Mucosa of gallbladder (tissue), 1 donor: ENCODE measurements around the gene FALEC. TPM values are rescaled to one million over a fixed set of nuclear protein-coding genes. Genes with fewer than 3 reads are reported as not detected.
A peak's percentile ranks its signal among the peaks of the same experiment; 100 is the strongest.
"Not testable (repeated sequence)": the region's sequence is repeated elsewhere in the genome, so short reads cannot be mapped to it uniquely, and the experiment has no call there.

Source experiments
- DNase-seq: peaks from one replicate; pipeline ENCODE4 v3.0.0-alpha.2; 2020; ENCODE audit warnings: low spot score
- total RNA-seq: library from RNA; stranded (reverse); gene quantifications from one replicate; pipeline ENCODE4 v1.2.1, GENCODE V29; 2021
- donor health status: DM: no; HTN: no; CAD: no.

The FALEC gene
- total RNA-seq, 1 donor from 2014 or later = 1.1 TPM

DNA sequence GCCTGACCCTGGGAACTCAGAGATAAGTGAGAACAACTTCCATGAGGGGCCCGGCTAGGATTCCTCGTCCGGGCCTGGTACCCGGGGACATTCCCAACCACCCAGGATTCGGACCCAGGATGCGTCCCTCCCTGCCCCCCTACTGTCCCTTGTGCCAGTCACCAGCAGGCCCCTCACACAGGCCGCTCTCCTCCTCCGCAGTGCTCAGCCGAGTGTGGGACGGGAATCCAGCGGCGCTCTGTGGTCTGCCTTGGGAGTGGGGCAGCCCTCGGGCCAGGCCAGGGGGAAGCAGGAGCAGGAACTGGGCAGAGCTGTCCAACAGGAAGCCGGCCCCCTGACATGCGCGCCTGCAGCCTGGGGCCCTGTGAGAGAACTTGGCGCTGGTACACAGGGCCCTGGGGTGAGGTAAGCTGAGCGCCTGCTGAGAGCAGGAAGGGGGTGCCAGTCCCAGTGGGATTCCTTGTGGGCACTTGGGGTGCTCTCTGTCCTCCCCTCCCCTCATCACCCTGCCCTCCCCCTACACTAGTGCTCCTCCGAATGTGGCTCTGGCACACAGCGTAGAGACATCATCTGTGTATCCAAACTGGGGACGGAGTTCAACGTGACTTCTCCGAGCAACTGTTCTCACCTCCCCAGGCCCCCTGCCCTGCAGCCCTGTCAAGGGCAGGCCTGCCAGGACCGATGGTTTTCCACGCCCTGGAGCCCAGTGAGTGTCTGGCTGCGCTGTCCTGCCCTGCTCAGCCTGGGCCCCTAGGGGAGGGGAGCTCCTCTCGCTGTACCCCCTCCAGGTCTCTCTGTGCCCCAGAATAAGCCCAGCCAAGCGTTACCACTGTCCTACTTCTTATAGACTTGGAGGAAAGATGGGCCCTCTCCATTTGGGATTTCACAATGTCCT is 43.5 kb downstream of the FALEC start:
- DNase-seq = no peak

GRCh38 chr1:150559656-150560010 is 44.1 kb downstream of the FALEC start:
- no peak for DNase-seq

DNA sequence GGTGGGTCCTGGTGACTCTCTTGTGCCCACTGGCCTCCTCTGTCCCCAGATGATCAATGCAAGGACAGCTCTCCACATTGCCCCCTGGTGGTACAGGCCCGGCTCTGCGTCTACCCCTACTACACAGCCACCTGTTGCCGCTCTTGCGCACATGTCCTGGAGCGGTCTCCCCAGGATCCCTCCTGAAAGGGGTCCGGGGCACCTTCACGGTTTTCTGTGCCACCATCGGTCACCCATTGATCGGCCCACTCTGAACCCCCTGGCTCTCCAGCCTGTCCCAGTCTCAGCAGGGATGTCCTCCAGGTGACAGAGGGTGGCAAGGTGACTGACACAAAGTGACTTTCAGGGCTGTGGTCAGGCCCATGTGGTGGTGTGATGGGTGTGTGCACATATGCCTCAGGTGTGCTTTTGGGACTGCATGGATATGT is 44.5 kb downstream of the FALEC start:
- peak; percentile 82 for DNase-seq

- peak; percentile 90 for DNase-seq
Measured at GRCh38 chr1:150560576-150561253, 45.2 kb downstream of the FALEC start.

DNA sequence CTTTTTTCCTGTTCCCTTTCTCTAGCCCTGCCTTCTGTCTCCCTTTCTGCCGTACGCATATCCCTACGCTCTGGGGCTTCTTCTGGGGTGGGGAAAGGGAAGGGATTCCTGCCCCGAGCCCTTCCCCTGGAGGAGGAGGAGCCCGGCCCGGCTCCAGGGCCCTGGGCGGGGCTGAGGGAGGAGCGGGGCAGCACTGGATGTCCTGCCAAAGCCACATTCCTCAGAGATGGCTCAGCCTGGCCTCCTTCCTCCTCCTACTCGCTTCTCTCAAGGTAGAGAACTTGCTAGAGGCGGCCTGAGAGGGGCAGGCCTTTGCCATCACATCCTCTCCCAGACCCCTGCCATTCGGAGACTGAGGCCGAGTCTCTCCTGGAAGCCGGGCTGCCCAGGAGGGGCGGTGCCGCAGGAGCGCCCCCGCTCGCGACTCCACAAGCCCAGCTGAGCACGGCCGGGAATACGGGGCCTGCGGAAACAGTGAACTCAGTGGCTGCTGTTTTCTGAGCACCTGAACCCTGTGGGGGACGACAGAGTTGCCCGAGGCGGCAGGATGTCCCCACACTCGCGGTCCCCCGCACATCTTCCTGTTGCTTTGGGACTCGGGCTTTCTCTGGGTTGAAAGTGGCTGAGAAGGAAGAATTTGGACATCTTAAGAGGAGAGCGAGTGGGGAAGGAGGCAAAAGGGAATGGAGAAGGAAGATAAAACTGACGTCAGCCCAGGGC is 45.9 kb downstream of the FALEC start:
- DNase-seq = peak; percentile 96

DNA sequence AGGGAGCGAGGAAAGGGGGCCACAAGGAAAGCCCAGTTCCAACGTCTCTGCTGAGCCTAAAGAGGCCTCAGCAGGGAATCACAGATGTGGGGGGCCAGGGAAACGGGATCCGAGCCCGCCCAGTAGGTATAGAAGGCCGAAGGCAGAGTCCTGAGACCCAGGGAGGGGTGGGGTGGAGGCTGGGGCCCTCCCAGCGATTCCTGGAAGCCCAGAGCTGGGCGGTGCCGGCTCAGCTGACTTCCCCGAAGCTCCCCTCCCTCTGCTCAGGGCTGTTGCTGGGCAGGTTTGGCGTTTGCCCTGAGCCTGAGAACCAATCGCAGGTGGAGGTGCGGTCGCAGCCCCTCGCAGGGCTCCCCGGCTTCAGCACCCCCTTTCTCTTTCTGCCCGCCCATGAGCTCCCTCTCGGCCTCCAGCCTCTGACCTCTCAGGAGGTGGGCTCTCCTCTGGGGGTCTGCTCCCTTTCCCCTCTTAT is 46.5 kb downstream of the FALEC start:
- peak; percentile 94 for DNase-seq

DNA sequence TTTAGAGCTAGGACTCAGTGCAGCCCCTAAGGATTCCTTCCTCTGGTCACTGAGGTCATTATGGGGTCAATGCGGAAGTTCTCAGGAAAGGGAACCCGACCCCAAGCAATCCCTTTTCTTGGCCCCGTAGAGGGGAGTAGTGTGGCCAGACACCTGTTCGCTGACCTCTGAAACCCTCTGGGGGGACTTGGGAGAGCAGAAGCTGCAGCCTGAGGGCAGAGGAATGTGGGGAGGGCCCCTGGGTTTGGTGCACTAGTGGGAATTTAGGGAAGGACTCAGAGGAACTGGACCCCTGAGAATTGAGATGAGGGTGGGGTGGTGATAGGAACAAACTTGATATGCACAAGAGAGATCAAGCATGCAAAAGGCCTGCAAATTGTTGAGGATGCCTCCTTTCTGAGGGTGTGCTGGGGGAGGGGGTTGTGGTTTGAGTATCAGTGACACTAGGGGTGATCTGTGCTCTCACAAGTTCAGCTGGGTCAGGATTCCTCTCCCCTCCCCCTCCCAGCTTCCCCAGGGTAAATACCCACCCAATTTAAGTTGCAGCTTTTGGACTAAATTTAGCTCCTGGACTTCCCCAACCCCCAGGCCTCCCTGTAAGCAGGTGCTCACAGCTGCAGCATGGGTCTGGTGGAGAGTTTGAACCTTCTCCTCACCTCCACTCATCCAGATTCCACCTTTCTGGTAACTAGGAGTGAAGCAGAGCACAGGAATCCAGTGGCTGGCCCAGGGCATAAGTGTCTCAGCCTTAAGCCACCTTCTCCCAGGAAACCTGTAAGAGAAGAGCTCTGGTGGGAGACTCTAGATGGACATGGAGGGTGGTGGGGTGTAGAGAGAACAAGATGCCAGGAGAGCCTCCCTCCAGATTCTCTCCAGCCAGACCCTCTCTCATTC is 47.1 kb downstream of the FALEC start:
- DNase-seq = no peak

DNA sequence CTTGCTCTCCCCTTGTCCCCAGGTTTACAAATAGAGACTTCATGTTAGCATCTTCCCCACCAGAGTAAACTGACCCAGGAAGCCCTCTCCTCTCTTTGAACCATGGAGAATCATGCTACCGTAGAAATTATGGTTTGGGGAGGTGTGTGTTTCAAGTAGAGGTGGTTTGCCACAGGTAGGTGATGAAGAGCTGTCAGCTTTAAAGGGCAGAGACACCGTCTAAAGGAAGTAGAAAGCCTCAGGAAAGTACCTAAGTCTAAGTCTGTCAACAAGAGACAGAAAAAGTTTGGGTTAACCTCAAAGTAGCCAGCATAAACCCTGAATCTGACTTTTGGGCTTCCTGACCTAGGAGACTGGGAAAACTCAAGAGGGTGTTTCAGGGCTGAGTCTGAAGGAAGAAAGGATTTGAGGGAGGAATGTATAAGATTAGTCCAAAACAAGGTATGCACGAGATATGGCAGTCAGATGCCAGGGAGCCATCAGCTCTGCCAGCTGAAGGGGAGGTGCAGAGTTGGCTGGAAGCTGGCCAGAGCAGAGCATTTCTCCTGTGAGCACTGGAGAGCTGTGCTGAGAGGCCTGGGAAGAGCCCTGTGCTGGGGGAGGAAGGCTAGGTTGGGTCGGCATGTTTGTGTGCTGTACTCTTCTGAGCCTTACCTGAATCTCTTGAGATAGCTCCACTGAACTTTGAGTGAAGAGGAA is 47.9 kb downstream of the FALEC start:
- no peak for DNase-seq

DNA sequence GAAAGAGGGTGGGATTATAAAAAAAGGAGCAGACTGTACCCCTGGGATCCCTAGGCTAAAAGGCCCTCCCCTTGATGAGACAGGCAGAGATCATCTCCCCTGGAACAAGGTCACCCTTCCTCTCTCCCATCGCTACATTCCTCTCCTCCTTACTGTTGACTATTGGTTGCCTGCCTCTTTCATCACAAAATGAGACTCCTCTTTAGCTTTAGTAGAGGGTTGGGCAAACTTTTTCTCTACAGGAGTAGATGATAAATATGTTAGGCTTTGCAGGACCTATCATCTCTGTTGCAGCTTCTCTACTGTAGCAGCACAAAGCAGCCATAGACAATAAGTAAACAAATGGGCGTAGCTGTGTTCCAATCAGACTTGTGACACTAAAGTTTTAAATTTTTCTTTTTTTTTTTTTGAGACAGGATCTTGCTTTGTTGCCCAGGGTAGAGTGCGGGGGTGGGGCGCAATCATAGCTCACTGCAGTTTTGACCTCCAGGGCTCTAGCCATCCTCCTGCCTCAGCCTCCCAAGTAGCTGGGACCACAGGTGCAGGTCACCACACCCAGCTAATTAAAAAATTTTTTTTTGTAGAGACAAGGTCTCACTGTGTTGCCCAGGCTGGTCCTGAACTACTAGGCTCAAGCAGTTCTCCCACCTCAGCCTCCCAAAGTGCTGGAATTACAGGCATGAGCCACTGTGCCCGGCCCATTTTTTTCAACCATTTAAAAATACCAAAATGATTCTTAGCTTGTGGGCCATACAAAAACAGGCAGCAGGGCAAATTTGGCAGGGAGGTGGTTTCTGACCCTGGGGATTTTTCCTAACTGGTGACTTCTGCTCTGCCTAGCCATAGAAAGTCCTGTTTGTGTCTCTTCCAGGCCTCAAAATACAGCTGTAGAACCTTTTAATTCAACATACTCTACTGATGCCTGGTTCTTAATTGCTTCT is 48.8 kb downstream of the FALEC start:
- DNase-seq = no peak

- DNase-seq = not testable (repeated sequence)
Measured at GRCh38 chr1:150565240-150565991, 49.9 kb downstream of the FALEC start.

GRCh38 chr1:150566589-150567340 is 51.2 kb downstream of the FALEC start:
- no peak for DNase-seq

- DNase-seq = no peak
Measured at GRCh38 chr1:150567341-150567716, 51.8 kb downstream of the FALEC start.

GRCh38 chr1:150567717-150568593 is 52.4 kb downstream of the FALEC start:
- DNase-seq = peak; percentile 96

- no peak for DNase-seq
Measured at GRCh38 chr1:150568594-150568966, 53.0 kb downstream of the FALEC start.

- no peak for DNase-seq
Measured at GRCh38 chr1:150572918-150573647, 57.5 kb downstream of the FALEC start.

GRCh38 chr1:150573648-150574071 is 58.1 kb downstream of the FALEC start:
- not testable (repeated sequence) for DNase-seq
